SK-N-SH (cell line): ENCODE measurements around the gene EXOC2. TPM values are rescaled to one million over a fixed set of nuclear protein-coding genes. Genes with fewer than 3 reads are reported as not detected.

Source experiments
- CTCF ChIA-PET: fragments of 300-600, 350-600 bp; formaldehyde crosslinking; extraction: SDS; loops from one replicate; lab custom pipeline; 2021; lab: Yijun Ruan, JAX
- POLR2A ChIA-PET: fragments of 350-600 bp; sonication (Branson Sonifier 250); formaldehyde crosslinking; extraction: SDS; loops from one replicate; lab custom pipeline; 2020; ENCODE audit warnings: antibody characterized with exemption, inconsistent platforms; lab: Yijun Ruan, JAX
- DNase-seq: peaks from one replicate; pipeline ENCODE4 v3.0.0; 2012
- H2AFZ ChIP-seq: fragments of 200-600 bp; sonication (generic); 2 replicates; pipeline ENCODE4 v1.8.1; 2016; ENCODE audit warnings: antibody characterized with exemption, mild to moderate bottlenecking, low read depth
- H3F3A ChIP-seq: fragments of 200-600 bp; sonication (generic); replicated peaks from 2 replicates; pipeline ENCODE3; 2016; ENCODE audit warnings: antibody characterized with exemption, mild to moderate bottlenecking; ENCODE audit not compliant: insufficient read depth
- H3K27ac ChIP-seq, 2 experiments: fragments of 200-500 bp in 1 of 2; fragments of 200-600 bp in 1 of 2; sonication (Bioruptor generic) in 1 of 2; sonication (generic), shearing (Covaris generic) in 1 of 2; 2 replicates each; pipeline versions ENCODE4 v1.5.1 to v1.6.1; 2014 to 2016; ENCODE audit warnings: low read depth in 2 of 2, inconsistent platforms in 1 of 2, low read length in 1 of 2, mild to moderate bottlenecking in 1 of 2, mixed read lengths in 1 of 2
- H3K27me3 ChIP-seq: fragments of 200-600 bp; sonication (generic), shearing (Covaris generic); 2 replicates; pipeline ENCODE4 v1.6.1; 2016; ENCODE audit warnings: mixed run types; ENCODE audit not compliant: insufficient read depth
- H3K36me3 ChIP-seq, 2 experiments: fragments of 200-500 bp in 1 of 2; fragments of 200-600 bp in 1 of 2; sonication (Bioruptor generic) in 1 of 2; sonication (generic) in 1 of 2; replicated peaks in 1 of 2; 2 replicates each; pipeline versions ENCODE3 to v1.5.1; 2014 to 2016; ENCODE audit warnings: low read length in 1 of 2, mild to moderate bottlenecking in 1 of 2; ENCODE audit not compliant: insufficient read depth in 2 of 2, control insufficient read depth in 1 of 2
- H3K4me1 ChIP-seq, 2 experiments: fragments of 200-500 bp in 1 of 2; fragments of 200-600 bp in 1 of 2; sonication (Bioruptor generic) in 1 of 2; sonication (generic), shearing (Covaris generic) in 1 of 2; 2 replicates each; pipeline versions ENCODE4 v1.5.1 to v1.6.1; 2014 to 2016; ENCODE audit warnings: low read depth in 1 of 2, low read length in 1 of 2, mixed run types in 1 of 2; ENCODE audit not compliant: insufficient read depth in 2 of 2, control insufficient read depth in 1 of 2
- H3K4me2 ChIP-seq: fragments of 200-600 bp; sonication (generic), shearing (Covaris generic); 2 replicates; pipeline ENCODE4 v1.6.1; 2017; ENCODE audit warnings: mixed run types
- H3K4me3 ChIP-seq, 2 experiments: fragments of 200-500 bp in 1 of 2; fragments of 200-600 bp in 1 of 2; sonication (Bioruptor generic) in 1 of 2; sonication (generic), shearing (Covaris generic) in 1 of 2; 2 replicates each; pipeline versions ENCODE4 v1.5.1 to v1.8.1; 2014 to 2016; ENCODE audit warnings: low read depth in 2 of 2, inconsistent platforms in 1 of 2, low read length in 1 of 2, mild to moderate bottlenecking in 1 of 2, mixed read lengths in 1 of 2, moderate library complexity in 1 of 2
- H3K79me2 ChIP-seq: fragments of 200-600 bp; sonication (generic); 2 replicates; pipeline ENCODE4 v1.8.1; 2017; ENCODE audit warnings: mild to moderate bottlenecking; ENCODE audit not compliant: insufficient read depth
- H3K9ac ChIP-seq: fragments of 200-600 bp; sonication (generic); 2 replicates; pipeline ENCODE4 v1.6.1; 2017; ENCODE audit warnings: mixed run types
- H3K9me2 ChIP-seq: fragments of 200-600 bp; sonication (generic); 2 replicates; pipeline ENCODE4 v1.6.1; 2017; ENCODE audit warnings: mixed run types
- H3K9me3 ChIP-seq: fragments of 200-600 bp; sonication (generic); 2 replicates; pipeline ENCODE4 v1.6.1; 2017; ENCODE audit warnings: mixed run types, mild to moderate bottlenecking, moderate library complexity
- H4K20me1 ChIP-seq: fragments of 200-600 bp; sonication (generic); 2 replicates; pipeline ENCODE4 v1.6.1; 2017; ENCODE audit warnings: mild to moderate bottlenecking, mixed run types; ENCODE audit not compliant: insufficient read depth
- EZH2phosphoT487 ChIP-seq: fragments of 200-600 bp; sonication (generic); IDR thresholded peaks from 2 replicates; pipeline ENCODE4 v1.6.1; 2017; ENCODE audit warnings: low read depth, mixed run types, mild to moderate bottlenecking, antibody characterized with exemption, moderate library complexity, borderline replicate concordance
- FOSL2 ChIP-seq: IDR thresholded peaks from 2 replicates; pipeline ENCODE4 v1.4.0; 2012; ENCODE audit warnings: low read depth, mild to moderate bottlenecking, moderate library complexity, borderline replicate concordance
- GABPA ChIP-seq: IDR thresholded peaks from 2 replicates; pipeline ENCODE4 v1.4.0; 2012; ENCODE audit warnings: low read depth, mild to moderate bottlenecking
- JUND ChIP-seq: IDR thresholded peaks from 2 replicates; pipeline ENCODE4 v1.4.0; 2012
- MEF2A ChIP-seq: IDR thresholded peaks from 2 replicates; pipeline ENCODE4 v1.4.0; 2012; ENCODE audit warnings: low read depth, borderline replicate concordance
- MXI1 ChIP-seq: IDR thresholded peaks from 2 replicates; pipeline ENCODE4 v1.6.1; 2012; ENCODE audit warnings: mild to moderate bottlenecking, low read depth, low read length, improper control_type of control experiment
- NFIC ChIP-seq: IDR thresholded peaks from 2 replicates; pipeline ENCODE4 v1.4.0; 2012; ENCODE audit warnings: borderline replicate concordance
- NRF1 ChIP-seq: IDR thresholded peaks from 2 replicates; pipeline ENCODE4 v1.6.1; 2012; ENCODE audit warnings: low read depth, mild to moderate bottlenecking, low read length
- RXRA ChIP-seq: IDR thresholded peaks from 2 replicates; pipeline ENCODE4 v1.4.0; 2012; ENCODE audit warnings: low read depth, mild to moderate bottlenecking, borderline replicate concordance
- TCF12 ChIP-seq: IDR thresholded peaks from 2 replicates; pipeline ENCODE4 v1.4.0; 2012
- YY1 ChIP-seq: IDR thresholded peaks from 2 replicates; pipeline ENCODE4 v1.4.0; 2012; ENCODE audit warnings: low read depth, mild to moderate bottlenecking
- WGBS: methylation state at CpG from one replicate; pipeline ENCODE4 v1.1.6; 2017; ENCODE audit warnings: low lambda C conversion rate; 5-methylcytosine and 5-hydroxymethylcytosine counted together
- polyA plus RNA-seq, 3 experiments: library from polyadenylated mRNA; depleted of rRNA; stranded (reverse); fragments of >200 nt; gene quantifications; 2 replicates each; pipeline ENCODE4 v1.2.3, GENCODE V29; 2012
- TF ChIP-seq, protein P1 (sequence below): IDR thresholded peaks from 2 replicates; pipeline ENCODE4; 2012
- TF ChIP-seq, protein P2 (sequence below): IDR thresholded peaks from 2 replicates; pipeline ENCODE4 v1.4.0; 2012; ENCODE audit warnings: low read depth
- TF ChIP-seq, protein P3 (sequence below): IDR thresholded peaks from 2 replicates; pipeline ENCODE4 v1.6.1; 2012; ENCODE audit warnings: mild to moderate bottlenecking, low read depth, low read length, moderate library complexity
- TF ChIP-seq, protein P4 (sequence below): fragments of 150-350 bp; IDR thresholded peaks from 2 replicates; pipeline ENCODE4 v1.6.1; 2016; ENCODE audit warnings: mild to moderate bottlenecking, low read depth, low read length

EXOC2 gene
- polyA plus RNA-seq, 1 of the 3 experiments (the other 2 are of a cell fraction): 10.6 TPM

DNA sequence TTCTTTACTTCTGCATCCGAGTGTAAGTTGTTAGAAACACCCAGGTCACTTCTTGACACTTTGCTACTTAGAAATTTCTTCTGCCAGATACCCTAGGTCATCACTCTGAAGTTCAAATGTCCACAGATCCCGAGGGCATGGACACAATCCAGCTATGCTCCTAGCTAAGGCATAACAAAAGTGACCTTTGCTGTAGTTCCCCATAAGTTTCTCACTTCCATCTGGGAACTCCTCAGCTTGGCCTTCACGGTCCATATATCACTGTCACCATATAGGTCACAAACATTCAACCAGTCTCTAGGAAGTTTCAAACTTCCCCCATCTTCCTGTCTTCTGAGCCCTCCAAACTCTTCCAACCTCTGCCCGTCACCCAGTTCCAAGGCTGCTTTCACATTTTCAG lies 236.1 kb downstream of the EXOC2 start:
- WGBS: 5% methylated on average over 4 of the region's 4 CpGs
- no peaks in the 10 kb centered on the region; the same call in 1 of the 2 replicates for H3K9me2 ChIP-seq
- H3K9me3 ChIP-seq: peaks cover 4% of the 10 kb centered on the region; the same call in 1 of the 2 replicates
- no peak for TF ChIP-seq TCF12
- no peak for TF ChIP-seq MEF2A
- TF ChIP-seq, protein P1, sequence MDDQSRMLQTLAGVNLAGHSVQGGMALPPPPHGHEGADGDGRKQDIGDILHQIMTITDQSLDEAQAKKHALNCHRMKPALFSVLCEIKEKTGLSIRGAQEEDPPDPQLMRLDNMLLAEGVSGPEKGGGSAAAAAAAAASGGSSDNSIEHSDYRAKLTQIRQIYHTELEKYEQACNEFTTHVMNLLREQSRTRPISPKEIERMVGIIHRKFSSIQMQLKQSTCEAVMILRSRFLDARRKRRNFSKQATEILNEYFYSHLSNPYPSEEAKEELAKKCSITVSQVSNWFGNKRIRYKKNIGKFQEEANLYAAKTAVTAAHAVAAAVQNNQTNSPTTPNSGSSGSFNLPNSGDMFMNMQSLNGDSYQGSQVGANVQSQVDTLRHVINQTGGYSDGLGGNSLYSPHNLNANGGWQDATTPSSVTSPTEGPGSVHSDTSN: no peak
- no peak for TF ChIP-seq RXRA
- no peak for TF ChIP-seq NRF1
- TF ChIP-seq JUND: no peak
- TF ChIP-seq, protein P2, sequence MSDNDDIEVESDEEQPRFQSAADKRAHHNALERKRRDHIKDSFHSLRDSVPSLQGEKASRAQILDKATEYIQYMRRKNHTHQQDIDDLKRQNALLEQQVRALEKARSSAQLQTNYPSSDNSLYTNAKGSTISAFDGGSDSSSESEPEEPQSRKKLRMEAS: no peak
- TF ChIP-seq, protein P3, sequence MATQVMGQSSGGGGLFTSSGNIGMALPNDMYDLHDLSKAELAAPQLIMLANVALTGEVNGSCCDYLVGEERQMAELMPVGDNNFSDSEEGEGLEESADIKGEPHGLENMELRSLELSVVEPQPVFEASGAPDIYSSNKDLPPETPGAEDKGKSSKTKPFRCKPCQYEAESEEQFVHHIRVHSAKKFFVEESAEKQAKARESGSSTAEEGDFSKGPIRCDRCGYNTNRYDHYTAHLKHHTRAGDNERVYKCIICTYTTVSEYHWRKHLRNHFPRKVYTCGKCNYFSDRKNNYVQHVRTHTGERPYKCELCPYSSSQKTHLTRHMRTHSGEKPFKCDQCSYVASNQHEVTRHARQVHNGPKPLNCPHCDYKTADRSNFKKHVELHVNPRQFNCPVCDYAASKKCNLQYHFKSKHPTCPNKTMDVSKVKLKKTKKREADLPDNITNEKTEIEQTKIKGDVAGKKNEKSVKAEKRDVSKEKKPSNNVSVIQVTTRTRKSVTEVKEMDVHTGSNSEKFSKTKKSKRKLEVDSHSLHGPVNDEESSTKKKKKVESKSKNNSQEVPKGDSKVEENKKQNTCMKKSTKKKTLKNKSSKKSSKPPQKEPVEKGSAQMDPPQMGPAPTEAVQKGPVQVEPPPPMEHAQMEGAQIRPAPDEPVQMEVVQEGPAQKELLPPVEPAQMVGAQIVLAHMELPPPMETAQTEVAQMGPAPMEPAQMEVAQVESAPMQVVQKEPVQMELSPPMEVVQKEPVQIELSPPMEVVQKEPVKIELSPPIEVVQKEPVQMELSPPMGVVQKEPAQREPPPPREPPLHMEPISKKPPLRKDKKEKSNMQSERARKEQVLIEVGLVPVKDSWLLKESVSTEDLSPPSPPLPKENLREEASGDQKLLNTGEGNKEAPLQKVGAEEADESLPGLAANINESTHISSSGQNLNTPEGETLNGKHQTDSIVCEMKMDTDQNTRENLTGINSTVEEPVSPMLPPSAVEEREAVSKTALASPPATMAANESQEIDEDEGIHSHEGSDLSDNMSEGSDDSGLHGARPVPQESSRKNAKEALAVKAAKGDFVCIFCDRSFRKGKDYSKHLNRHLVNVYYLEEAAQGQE: no peak
- TF ChIP-seq GABPA: no peak
- TF ChIP-seq NFIC: no peak
- TF ChIP-seq YY1: no peak
- TF ChIP-seq, protein P4, sequence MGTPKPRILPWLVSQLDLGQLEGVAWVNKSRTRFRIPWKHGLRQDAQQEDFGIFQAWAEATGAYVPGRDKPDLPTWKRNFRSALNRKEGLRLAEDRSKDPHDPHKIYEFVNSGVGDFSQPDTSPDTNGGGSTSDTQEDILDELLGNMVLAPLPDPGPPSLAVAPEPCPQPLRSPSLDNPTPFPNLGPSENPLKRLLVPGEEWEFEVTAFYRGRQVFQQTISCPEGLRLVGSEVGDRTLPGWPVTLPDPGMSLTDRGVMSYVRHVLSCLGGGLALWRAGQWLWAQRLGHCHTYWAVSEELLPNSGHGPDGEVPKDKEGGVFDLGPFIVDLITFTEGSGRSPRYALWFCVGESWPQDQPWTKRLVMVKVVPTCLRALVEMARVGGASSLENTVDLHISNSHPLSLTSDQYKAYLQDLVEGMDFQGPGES: no peak
- no peak for TF ChIP-seq MXI1
- TF ChIP-seq EZH2phosphoT487: no peak
- TF ChIP-seq FOSL2: no peak
- no peaks in the 10 kb centered on the region for H4K20me1 ChIP-seq
- no peaks in the 10 kb centered on the region; a peak in 1 of 4 replicates for H3K4me1 ChIP-seq
- peaks cover 35% of the 10 kb centered on the region; the same call in 1 of the 2 replicates for H3K27me3 ChIP-seq
- H3K27ac ChIP-seq: no peak overlapping the region
- no peaks in the 10 kb centered on the region for H3K36me3 ChIP-seq
- no peaks in the 10 kb centered on the region for H3F3A ChIP-seq
- no peak overlapping the region for H3K4me3 ChIP-seq
- ChIA-PET CTCF (no interaction called here), POLR2A (no interaction called here)
- no peak for DNase-seq
- H2AFZ ChIP-seq: no peak overlapping the region
- no peaks in the 10 kb centered on the region for H3K79me2 ChIP-seq
- H3K9ac ChIP-seq: no peak overlapping the region
- no peak overlapping the region for H3K4me2 ChIP-seq
